Epithelial cell of proximal tubule (primary cell): ENCODE results near the gene GALK1. TPM values are rescaled to one million over a fixed set of nuclear protein-coding genes. Genes with fewer than 3 reads are reported as not detected.

ENCODE experiments used
- DNase-seq: peaks from one replicate; pipeline ENCODE4 v3.0.0-alpha.2; 2011; ENCODE audit warnings: low read depth
- H3K4me3 ChIP-seq: 2 replicates; pipeline ENCODE4 v1.5.1; 2011; ENCODE audit warnings: low read depth, mild to moderate bottlenecking, low read length
- total RNA-seq: library from RNA; depleted of rRNA; stranded (reverse); fragments of >200 nt; gene quantifications from 2 replicates; pipeline ENCODE4 v1.2.3, GENCODE V29; 2015
- TF ChIP-seq, protein P1 (sequence below): conservative IDR thresholded peaks from 2 replicates; pipeline ENCODE4 v1.5.1; 2012; ENCODE audit warnings: low read depth, mild to moderate bottlenecking, low read length

The GALK1 gene
- total RNA-seq, 1 donor from 2014 or later, result 48.2 TPM

DNA sequence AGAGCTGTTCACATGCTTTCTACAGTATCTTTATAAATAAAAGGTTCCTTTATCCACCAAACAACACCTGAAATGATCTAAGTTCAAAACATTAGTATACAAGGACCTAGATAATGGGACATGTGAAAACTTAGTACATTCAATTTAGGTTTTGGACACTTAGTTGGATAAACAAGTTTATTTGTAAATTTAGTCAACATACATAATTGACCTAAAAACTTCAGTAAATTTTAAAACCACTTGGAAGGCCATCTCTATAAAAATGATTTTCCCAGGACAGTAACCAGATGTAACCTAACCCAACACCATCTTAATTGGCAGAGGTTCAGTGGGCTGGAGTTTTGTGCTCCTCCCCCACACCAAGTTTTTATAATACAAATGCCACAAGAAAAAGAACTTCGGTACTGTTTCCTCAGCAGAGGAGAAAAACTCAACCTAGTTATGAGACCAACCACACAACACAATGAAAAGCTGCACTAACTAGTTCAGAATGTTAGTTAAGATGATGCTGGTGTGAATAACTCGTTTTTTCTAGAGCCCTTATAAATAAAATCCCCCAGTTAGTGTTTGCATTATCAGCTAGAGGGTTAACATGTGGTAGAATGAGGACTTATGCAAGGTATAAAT, 12.4 kb upstream of the GALK1 start:
- TF ChIP-seq, protein P1, sequence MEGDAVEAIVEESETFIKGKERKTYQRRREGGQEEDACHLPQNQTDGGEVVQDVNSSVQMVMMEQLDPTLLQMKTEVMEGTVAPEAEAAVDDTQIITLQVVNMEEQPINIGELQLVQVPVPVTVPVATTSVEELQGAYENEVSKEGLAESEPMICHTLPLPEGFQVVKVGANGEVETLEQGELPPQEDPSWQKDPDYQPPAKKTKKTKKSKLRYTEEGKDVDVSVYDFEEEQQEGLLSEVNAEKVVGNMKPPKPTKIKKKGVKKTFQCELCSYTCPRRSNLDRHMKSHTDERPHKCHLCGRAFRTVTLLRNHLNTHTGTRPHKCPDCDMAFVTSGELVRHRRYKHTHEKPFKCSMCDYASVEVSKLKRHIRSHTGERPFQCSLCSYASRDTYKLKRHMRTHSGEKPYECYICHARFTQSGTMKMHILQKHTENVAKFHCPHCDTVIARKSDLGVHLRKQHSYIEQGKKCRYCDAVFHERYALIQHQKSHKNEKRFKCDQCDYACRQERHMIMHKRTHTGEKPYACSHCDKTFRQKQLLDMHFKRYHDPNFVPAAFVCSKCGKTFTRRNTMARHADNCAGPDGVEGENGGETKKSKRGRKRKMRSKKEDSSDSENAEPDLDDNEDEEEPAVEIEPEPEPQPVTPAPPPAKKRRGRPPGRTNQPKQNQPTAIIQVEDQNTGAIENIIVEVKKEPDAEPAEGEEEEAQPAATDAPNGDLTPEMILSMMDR, result no peak
- peak overlapping the region; percentile 80 for H3K4me3 ChIP-seq
- DNase-seq, result no peak

GRCh38 chr17:75776386-75777295, 11.6 kb upstream of the GALK1 start:
- TF ChIP-seq, protein P1, result no peak
- no peak overlapping the region for H3K4me3 ChIP-seq
- DNase-seq, result no peak

DNA sequence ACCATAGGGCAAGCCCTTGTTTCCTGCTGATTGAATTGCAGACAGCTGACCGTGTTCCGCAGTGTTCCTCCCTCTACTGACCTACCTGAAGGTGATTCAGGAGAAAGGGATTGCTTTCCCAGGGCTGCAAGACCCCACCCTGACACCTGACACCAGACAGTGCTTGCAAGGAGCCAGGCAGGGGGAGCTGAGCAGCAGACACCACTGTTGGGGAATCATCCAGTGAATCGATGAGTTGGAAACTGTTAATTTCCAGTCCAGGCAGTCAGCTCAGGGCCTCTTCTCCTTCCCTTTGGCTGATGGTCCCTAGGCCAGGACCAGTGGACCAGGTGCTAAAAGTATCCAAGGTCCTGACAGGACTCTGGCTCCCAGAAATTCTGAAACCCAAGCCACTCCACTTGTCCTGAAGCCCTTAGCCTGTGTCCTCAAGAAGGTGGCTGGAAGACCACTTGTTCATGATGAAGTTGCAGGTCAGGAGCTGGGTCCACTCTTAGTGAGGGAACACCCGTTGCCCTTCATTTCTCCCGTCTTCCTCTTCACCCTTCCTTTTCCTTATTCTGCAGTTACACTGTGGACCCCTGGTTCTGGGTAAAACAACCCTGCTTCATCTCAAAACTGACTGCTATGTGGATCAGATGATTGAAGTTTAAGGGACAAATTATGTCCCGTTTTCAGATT, 10.1 kb upstream of the GALK1 start:
- TF ChIP-seq, protein P1, result no peak
- DNase-seq, result no peak
- no peak overlapping the region for H3K4me3 ChIP-seq

DNA sequence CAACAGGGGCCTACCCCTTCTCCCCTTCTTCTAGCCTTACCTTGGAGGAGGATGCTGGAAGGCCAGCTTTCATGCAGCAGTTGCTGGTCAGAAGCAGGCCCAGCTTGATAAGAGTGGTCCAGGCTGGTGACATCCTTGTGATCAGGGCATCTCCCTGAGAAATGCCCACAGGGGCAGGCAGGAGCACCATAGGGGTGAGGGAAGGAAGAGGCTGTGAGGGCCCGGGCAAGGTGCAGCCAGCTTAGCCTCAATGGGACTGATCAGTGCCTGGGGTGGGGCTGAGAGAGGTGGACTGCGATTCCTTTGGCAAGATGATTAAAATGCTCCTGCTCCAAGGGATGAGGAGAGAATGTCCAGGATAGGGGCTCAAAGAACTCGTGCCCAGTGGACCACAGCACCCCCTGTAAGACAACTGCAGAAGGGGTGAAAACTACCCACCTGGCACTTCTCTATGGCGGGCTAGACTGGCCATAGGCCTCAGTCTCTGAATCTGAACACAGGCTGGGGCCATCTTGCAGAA, 9.5 kb upstream of the GALK1 start:
- no peak for DNase-seq
- TF ChIP-seq, protein P1, result no peak
- H3K4me3 ChIP-seq, result no peak overlapping the region

- DNase-seq, result no peak
- TF ChIP-seq, protein P1, result peak; percentile 15
- H3K4me3 ChIP-seq, result no peak overlapping the region
Observed at GRCh38 chr17:75773808-75774470, 8.9 kb upstream of the GALK1 start.

GRCh38 chr17:75773121-75773807, 8.3 kb upstream of the GALK1 start:
- TF ChIP-seq, protein P1, result no peak
- DNase-seq, result no peak
- no peak overlapping the region for H3K4me3 ChIP-seq
